GM19099 (cell line): Measurements from ENCODE around the gene HDGFL3.

Experiments
- POLR2A ChIP-seq: IDR thresholded peaks from 3 replicates; pipeline ENCODE4 v1.6.1; 2011; ENCODE audit warnings: low read depth; ENCODE audit not compliant: insufficient read length; ENCODE audit errors: extremely low read depth

Gene HDGFL3

GRCh38 chr15:83098079-83098478 is 109.5 kb downstream of the HDGFL3 start:
- no peak for TF ChIP-seq POLR2A

GRCh38 chr15:83094583-83094982 is 113.0 kb downstream of the HDGFL3 start:
- TF ChIP-seq POLR2A = no peak

GRCh38 chr15:83092309-83092976 is 115.2 kb downstream of the HDGFL3 start:
- TF ChIP-seq POLR2A = no peak

GRCh38 chr15:83090465-83090864 is 117.2 kb downstream of the HDGFL3 start:
- TF ChIP-seq POLR2A = no peak

GRCh38 chr15:83088876-83089275 is 118.7 kb downstream of the HDGFL3 start:
- no peak for TF ChIP-seq POLR2A

- TF ChIP-seq POLR2A = no peak
Observed at GRCh38 chr15:83087576-83087975, 120.0 kb downstream of the HDGFL3 start.

- no peak for TF ChIP-seq POLR2A
Observed at GRCh38 chr15:83082730-83083386, 124.8 kb downstream of the HDGFL3 start.

GRCh38 chr15:83081256-83082014 is 126.2 kb downstream of the HDGFL3 start:
- no peak for TF ChIP-seq POLR2A

GRCh38 chr15:83078712-83079111 is 128.9 kb downstream of the HDGFL3 start:
- no peak for TF ChIP-seq POLR2A
